Lung (tissue), 12 donors: ENCODE results near the gene MYBPH. TPM values are rescaled to one million over a fixed set of nuclear protein-coding genes. Genes with fewer than 3 reads are reported as not detected.

Experiments
- ATAC-seq: fragments of 200-7000 bp; cut with Tn5 transposase; one replicate; pipeline ENCODE4 v1.9.1; 2020; ENCODE audit warnings: moderate number of reproducible peaks; ENCODE audit not compliant: insufficient read depth, low FRiP score
- DNase-seq, 3 donors: peaks; one replicate each; pipeline ENCODE4 v3.0.0-alpha.2; 2013 to 2017
- H3K27ac ChIP-seq, 2 donors: one replicate each; pipeline ENCODE4 v1.5.1; 2013; ENCODE audit warnings: mild to moderate bottlenecking in 2 of 2, moderate library complexity in 2 of 2, control low read depth in 1 of 2, inconsistent platforms in 1 of 2, low read depth in 1 of 2, low read length in 1 of 2
- H3K27me3 ChIP-seq, 3 donors: one replicate each; pipeline ENCODE4 v1.5.1; 2013; ENCODE audit warnings: low read length in 2 of 3; ENCODE audit not compliant: control insufficient read depth in 3 of 3, insufficient read depth in 3 of 3
- H3K36me3 ChIP-seq, 4 donors: one replicate each; pipeline ENCODE4 v1.5.1; 2013; ENCODE audit warnings: low read length in 4 of 4, mild to moderate bottlenecking in 1 of 4, moderate library complexity in 1 of 4; ENCODE audit not compliant: control insufficient read depth in 4 of 4, insufficient read depth in 4 of 4
- H3K4me1 ChIP-seq, 5 donors: one replicate each; pipeline ENCODE4 v1.5.1; 2013; ENCODE audit warnings: low read length in 5 of 5, mild to moderate bottlenecking in 2 of 5, moderate library complexity in 1 of 5; ENCODE audit not compliant: control insufficient read depth in 5 of 5, insufficient read depth in 5 of 5
- H3K4me3 ChIP-seq: one replicate; pipeline ENCODE4 v1.5.1; 2013; ENCODE audit warnings: mild to moderate bottlenecking, control low read depth, moderate library complexity
- H3K9ac ChIP-seq, 2 donors: one replicate each; pipeline ENCODE4 v1.5.1; 2013; ENCODE audit warnings: low read length in 2 of 2, control low read depth in 1 of 2; ENCODE audit not compliant: insufficient read depth in 1 of 2
- H3K9me3 ChIP-seq, 4 donors: one replicate each; pipeline ENCODE4 v1.5.1; 2013; ENCODE audit warnings: low read length in 3 of 4, mild to moderate bottlenecking in 1 of 4, moderate library complexity in 1 of 4; ENCODE audit not compliant: control insufficient read depth in 4 of 4, insufficient read depth in 3 of 4
- CTCF ChIP-seq: IDR thresholded peaks from 2 replicates; pipeline ENCODE4 v1.5.1; 2012; ENCODE audit warnings: mild to moderate bottlenecking; ENCODE audit errors: control extremely low read depth, extremely low read depth
- WGBS, 2 donors: extraction: QIAGEN DNeasy Blood & Tissue Kit; methylation state at CpG; one replicate each; pipeline ENCODE4 v1.1.7; 2013; 5-methylcytosine and 5-hydroxymethylcytosine counted together
- polyA plus RNA-seq, 2 donors: library from polyadenylated mRNA; stranded (reverse); fragments of 200-250 nt; gene quantifications; one replicate each; pipeline ENCODE4 v1.2.1, GENCODE V29; 2013
- total RNA-seq, 2 donors: library from RNA; depleted of rRNA in 1 of 2; stranded (reverse); fragments of >200 nt in 1 of 2; gene quantifications; one replicate each; pipeline ENCODE4 v1.2.1, GENCODE V29; 2014 to 2021
- donor health status: control.
- donor health status: control.
- donor health status: Bipolar disorder and iron deficiency.
- donor health status: healthy.
- donor health status: DM: yes; HTN: yes; CAD: no.

Gene MYBPH
- total and polyA plus RNA-seq, 4 donors: 0.16 to 0.41 TPM; not detected in 2

GRCh38 chr1:203129501-203130231 is 46.0 kb downstream of the MYBPH start:
- peaks cover 0 to 7% (median 5%) of the 10 kb centered on the region in 3 donors for H3K27me3 ChIP-seq
- DNase-seq (peak in 2 of 3 donors; percentile 24 to 32), ATAC-seq (no peak)
- TF ChIP-seq CTCF: no peak
- no peaks in the 10 kb centered on the region for H3K9me3 ChIP-seq
- peak overlapping the region in 1 of 2 donors; percentile 61 for H3K27ac ChIP-seq
- H3K4me1 ChIP-seq: peaks cover 0 to 38% (median 2%) of the 10 kb centered on the region in 5 donors
- 45 to 56% methylated on average over 7 of the region's 7 CpGs for WGBS, 2 donors
- no peak overlapping the region for H3K9ac ChIP-seq
- no peaks in the 10 kb centered on the region for H3K36me3 ChIP-seq
- H3K4me3 ChIP-seq: no peak overlapping the region

- 90 to 94% methylated on average over 29 of the region's 29 CpGs for WGBS, 2 donors
- DNase-seq (no peak), ATAC-seq (no peak)
- Histone ChIP-seq H3K27ac (peak overlapping the region in 1 of 2 donors; percentile 61), H3K9ac (no peak overlapping the region), H3K27me3 (peaks cover 0 to 7% (median 5%) of the 10 kb centered on the region in 3 donors), H3K9me3 (no peaks in the 10 kb centered on the region), H3K4me1 (peaks cover 0 to 38% (median 2%) of the 10 kb centered on the region in 5 donors), H3K36me3 (no peaks in the 10 kb centered on the region), H3K4me3 (no peak overlapping the region)
- no peak for TF ChIP-seq CTCF
These were observed 46.7 kb downstream of the MYBPH start for GRCh38 chr1:203128716-203129500.

- peaks cover 0 to 7% (median 5%) of the 10 kb centered on the region in 3 donors for H3K27me3 ChIP-seq
- no peak for ATAC-seq
- no peak overlapping the region for H3K9ac ChIP-seq
These were observed 47.3 kb downstream of the MYBPH start for GRCh38 chr1:203128431-203128715.

More at GRCh38 chr1:203128431-203128715, 47.3 kb downstream of the MYBPH start:
- Histone ChIP-seq H3K9me3 (no peaks in the 10 kb centered on the region), H3K4me3 (no peak overlapping the region), H3K27ac (peak overlapping the region in 1 of 2 donors; percentile 46), H3K36me3 (no peaks in the 10 kb centered on the region), H3K4me1 (peaks cover 0 to 38% (median 2%) of the 10 kb centered on the region in 5 donors)
- no peak for TF ChIP-seq CTCF
- no peak for DNase-seq
- WGBS, 2 donors: 26 to 31% methylated on average over 7 of the region's 7 CpGs
